Kidney tubule cell (primary cell): ENCODE data around the gene ADCYAP1R1.
"Not testable (repeated sequence)": the region's sequence is repeated elsewhere in the genome, so short reads cannot be mapped to it uniquely, and the experiment has no call there.

ENCODE experiments used
- DNase-seq: peaks from one replicate; pipeline ENCODE4 v3.0.0-alpha.2; 2018; ENCODE audit warnings: low spot score

ADCYAP1R1 gene

GRCh38 chr7:31134246-31135188 lies 82.4 kb downstream of the ADCYAP1R1 start:
- DNase-seq = peak; percentile 74

DNA sequence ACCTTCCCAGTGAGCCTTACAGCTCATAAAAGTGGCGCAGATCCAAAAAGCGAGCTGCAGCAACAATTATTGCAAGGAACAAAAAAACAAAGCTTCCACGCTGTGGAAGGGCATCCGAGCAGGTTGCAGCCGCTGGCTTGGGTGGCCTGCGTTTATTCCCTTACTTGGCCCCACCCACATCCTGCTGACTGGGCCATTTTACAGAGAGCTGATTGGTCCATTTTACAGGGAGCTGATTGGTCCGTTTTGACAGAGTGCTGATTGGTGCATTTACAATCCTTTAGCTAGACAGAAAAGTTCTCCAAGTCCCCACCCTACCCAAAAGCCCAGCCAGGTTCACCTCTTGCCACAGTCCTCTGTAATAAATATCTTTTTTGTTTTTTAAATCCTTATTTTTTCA lies 85.1 kb downstream of the ADCYAP1R1 start:
- DNase-seq = no peak

DNA sequence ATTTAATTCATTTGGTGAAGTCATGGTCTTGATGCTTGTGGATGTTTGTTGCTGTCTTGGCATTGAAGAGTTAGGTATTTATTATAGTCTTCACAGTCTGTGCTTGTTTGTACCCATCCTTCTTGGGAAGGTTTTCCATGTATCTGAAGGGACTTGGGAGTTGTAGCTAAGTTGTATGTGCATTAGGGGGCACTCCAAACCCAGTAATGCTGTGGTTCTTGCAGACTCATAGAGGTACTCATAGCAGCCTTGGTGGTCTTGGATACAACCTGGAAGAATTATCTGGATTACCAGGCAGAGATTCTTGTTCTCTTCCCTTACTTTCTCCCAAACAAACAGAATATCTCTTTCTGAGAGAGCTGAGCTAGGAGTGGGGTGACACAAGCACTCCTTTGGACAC lies 93.2 kb downstream of the ADCYAP1R1 start:
- DNase-seq = no peak

- DNase-seq = peak; percentile 5
Measured at GRCh38 chr7:31146030-31146429, 93.9 kb downstream of the ADCYAP1R1 start.

DNA sequence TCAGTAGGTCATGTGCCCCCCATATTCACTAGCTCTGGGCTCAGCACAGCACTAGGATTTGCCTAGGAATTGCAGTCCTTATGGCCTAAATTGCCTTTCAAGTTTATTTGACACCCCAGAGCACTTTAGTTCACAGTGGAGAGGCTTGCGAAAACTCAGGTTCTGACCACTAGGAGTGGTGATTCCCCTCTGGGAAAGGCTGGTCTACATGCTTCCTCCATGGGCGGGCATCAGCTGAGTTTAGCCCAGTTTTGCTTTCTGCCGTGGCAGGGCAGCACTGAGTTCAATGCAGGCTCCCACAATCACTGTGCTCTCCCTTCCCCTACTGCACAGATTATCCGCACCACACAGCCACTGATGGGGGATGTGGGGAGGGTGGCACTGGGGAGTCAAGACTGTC lies 94.4 kb downstream of the ADCYAP1R1 start:
- no peak for DNase-seq

- no peak for DNase-seq
Measured at GRCh38 chr7:31151849-31152248, 99.7 kb downstream of the ADCYAP1R1 start.

- not testable (repeated sequence) for DNase-seq
Measured at GRCh38 chr7:31153318-31153717, 101.2 kb downstream of the ADCYAP1R1 start.

- DNase-seq = peak; percentile 2
Measured at GRCh38 chr7:31160941-31161340, 108.8 kb downstream of the ADCYAP1R1 start.
